Thyroid gland (tissue), 4 donors: ENCODE data around the gene KIRREL3. TPM values are rescaled to one million over a fixed set of nuclear protein-coding genes. Genes with fewer than 3 reads are reported as not detected.
A peak's percentile ranks its signal among the peaks of the same experiment; 100 is the strongest.

Experiments
- DNase-seq, 2 donors: peaks; one replicate each; pipeline ENCODE4 v3.0.0-alpha.2; 2019
- H3K27ac ChIP-seq, 3 donors: fragments of 200-600 bp; sonication (generic); 1 replicate in 2 of 3; 2 replicates in 1 of 3; pipeline ENCODE4 v1.5.1; 2016 to 2019; ENCODE audit warnings: mild to moderate bottlenecking in 1 of 3, moderate library complexity in 1 of 3
- H3K27me3 ChIP-seq: fragments of 200-600 bp; sonication (generic); one replicate; pipeline ENCODE4 v1.5.1; 2019
- H3K36me3 ChIP-seq, 2 donors: fragments of 200-600 bp; sonication (generic); one replicate each; pipeline ENCODE4 v1.5.1; 2016 to 2019
- H3K4me1 ChIP-seq, 2 donors: fragments of 200-600 bp; sonication (generic); one replicate each; pipeline ENCODE4 v1.5.1; 2017 to 2019
- H3K4me3 ChIP-seq, 3 donors: fragments of 200-600 bp; sonication (generic); replicated peaks in 1 of 3; 1 replicate in 2 of 3; 2 replicates in 1 of 3; pipeline ENCODE4 v1.5.1; 2016; ENCODE audit warnings: mild to moderate bottlenecking in 1 of 3
- H3K9me3 ChIP-seq: fragments of 200-600 bp; sonication (generic); one replicate; pipeline ENCODE4 v1.5.1; 2017
- POLR2A ChIP-seq, 2 donors: fragments of 450-650 bp; IDR thresholded peaks; one replicate each; pipeline ENCODE4 v1.6.1; 2017; ENCODE audit warnings: antibody characterized with exemption in 2 of 2, mild to moderate bottlenecking in 2 of 2, moderate library complexity in 1 of 2
- WGBS, 2 donors: methylation state at CpG; one replicate each; pipeline ENCODE4 v1.1.5; 2017; 5-methylcytosine and 5-hydroxymethylcytosine counted together
- intact Hi-C: fragments of 100-400 bp; cut with DNase I; formaldehyde crosslinking; loops from one replicate; pipeline ENCODE4 v1.15.1; 2023
- total RNA-seq, 4 donors: library from RNA; depleted of rRNA; stranded (reverse); fragments of >200 nt; gene quantifications; one replicate each; pipeline ENCODE4 v1.2.3, GENCODE V29; 2016
- TF ChIP-seq, protein P1 (sequence below), 6 experiments: fragments of 200-600 bp in 3 of 6; fragments of 450-650 bp in 3 of 6; sonication (generic) in 3 of 6; IDR thresholded peaks; one replicate each; pipeline ENCODE4 v1.5.1; 2016 to 2019; ENCODE audit warnings: antibody characterized with exemption in 6 of 6, mild to moderate bottlenecking in 2 of 6, inconsistent platforms in 1 of 6, moderate library complexity in 1 of 6

The KIRREL3 gene
- total RNA-seq, 4 donors from 2014 or later, result 0.78 TPM; not detected in 3

GRCh38 chr11:126433989-126434949 is 566.3 kb downstream of the KIRREL3 start:
- 76 to 77% methylated on average over 7 to 16 of the region's 16 CpGs for WGBS, 2 donors
- Histone ChIP-seq H3K9me3 (no peaks in the 10 kb centered on the region), H3K27ac (no peak overlapping the region), H3K4me1 (peaks cover 0 to 8% of the 10 kb centered on the region in 2 donors), H3K27me3 (no peaks in the 10 kb centered on the region), H3K4me3 (no peak overlapping the region), H3K36me3 (no peaks in the 10 kb centered on the region)
- intact Hi-C loops, result no loop called here
- no peak for DNase-seq
- TF ChIP-seq, protein P1, sequence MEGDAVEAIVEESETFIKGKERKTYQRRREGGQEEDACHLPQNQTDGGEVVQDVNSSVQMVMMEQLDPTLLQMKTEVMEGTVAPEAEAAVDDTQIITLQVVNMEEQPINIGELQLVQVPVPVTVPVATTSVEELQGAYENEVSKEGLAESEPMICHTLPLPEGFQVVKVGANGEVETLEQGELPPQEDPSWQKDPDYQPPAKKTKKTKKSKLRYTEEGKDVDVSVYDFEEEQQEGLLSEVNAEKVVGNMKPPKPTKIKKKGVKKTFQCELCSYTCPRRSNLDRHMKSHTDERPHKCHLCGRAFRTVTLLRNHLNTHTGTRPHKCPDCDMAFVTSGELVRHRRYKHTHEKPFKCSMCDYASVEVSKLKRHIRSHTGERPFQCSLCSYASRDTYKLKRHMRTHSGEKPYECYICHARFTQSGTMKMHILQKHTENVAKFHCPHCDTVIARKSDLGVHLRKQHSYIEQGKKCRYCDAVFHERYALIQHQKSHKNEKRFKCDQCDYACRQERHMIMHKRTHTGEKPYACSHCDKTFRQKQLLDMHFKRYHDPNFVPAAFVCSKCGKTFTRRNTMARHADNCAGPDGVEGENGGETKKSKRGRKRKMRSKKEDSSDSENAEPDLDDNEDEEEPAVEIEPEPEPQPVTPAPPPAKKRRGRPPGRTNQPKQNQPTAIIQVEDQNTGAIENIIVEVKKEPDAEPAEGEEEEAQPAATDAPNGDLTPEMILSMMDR (IDR thresholded peaks at IDR 0.05), result no peak
- TF ChIP-seq POLR2A (IDR thresholded peaks at IDR 0.05), result no peak

- Histone ChIP-seq H3K36me3 (no peaks in the 10 kb centered on the region), H3K27ac (no peak overlapping the region), H3K4me3 (no peak overlapping the region), H3K9me3 (no peaks in the 10 kb centered on the region), H3K27me3 (no peaks in the 10 kb centered on the region), H3K4me1 (peaks cover 0 to 8% of the 10 kb centered on the region in 2 donors)
- WGBS, 2 donors, result 83 to 85% methylated on average over 11 of the region's 11 CpGs
- intact Hi-C loops, result no loop called here
- DNase-seq, result no peak
- TF ChIP-seq POLR2A (IDR thresholded peaks at IDR 0.05), result no peak
- TF ChIP-seq, protein P1 (IDR thresholded peaks at IDR 0.05), result no peak
Observed at GRCh38 chr11:126433244-126433846, 567.2 kb downstream of the KIRREL3 start.

GRCh38 chr11:126432525-126432924 is 568.0 kb downstream of the KIRREL3 start:
- H3K27ac ChIP-seq, result peak overlapping the region in 2 of 3 donors; percentile 38 to 63
- no peaks in the 10 kb centered on the region for H3K36me3 ChIP-seq
- H3K27me3 ChIP-seq, result no peaks in the 10 kb centered on the region
- 66 to 92% methylated on average over 4 to 5 of the region's 6 CpGs for WGBS, 2 donors
- DNase-seq, result no peak
- no peak overlapping the region for H3K4me3 ChIP-seq
- intact Hi-C loops, result no loop called here
- TF ChIP-seq, protein P1 (IDR thresholded peaks at IDR 0.05), result no peak
- no peak for TF ChIP-seq POLR2A (IDR thresholded peaks at IDR 0.05)
- no peaks in the 10 kb centered on the region for H3K9me3 ChIP-seq
- H3K4me1 ChIP-seq, result peaks cover 0 to 8% of the 10 kb centered on the region in 2 donors

- Histone ChIP-seq H3K36me3 (no peaks in the 10 kb centered on the region), H3K4me3 (no peak overlapping the region), H3K9me3 (no peaks in the 10 kb centered on the region), H3K27me3 (no peaks in the 10 kb centered on the region), H3K4me1 (peaks cover 0 to 8% of the 10 kb centered on the region in 2 donors), H3K27ac (peak overlapping the region in 2 of 3 donors; percentile 38 to 63)
- TF ChIP-seq POLR2A (IDR thresholded peaks at IDR 0.05), result no peak
- TF ChIP-seq, protein P1 (IDR thresholded peaks at IDR 0.05), result no peak
- DNase-seq, result no peak
- intact Hi-C loops, result no loop called here
- WGBS, 2 donors, result 65 to 75% methylated on average over 3 of the region's 3 CpGs
Observed at GRCh38 chr11:126432065-126432461, 568.5 kb downstream of the KIRREL3 start.
